GM21529 (cell line): Measurements from ENCODE around the gene KSR2.

ENCODE experiments used
- ATAC-seq: cut with Tn5 transposase; IDR thresholded peaks from one replicate; pipeline ENCODE4 v1.9.1; 2021; ENCODE audit not compliant: unreplicated experiment

Gene KSR2

GRCh38 chr12:117583677-117584225, 385.0 kb downstream of the KSR2 start:
- no peak for ATAC-seq

GRCh38 chr12:117583092-117583491, 385.7 kb downstream of the KSR2 start:
- ATAC-seq, result no peak

- no peak for ATAC-seq
These were observed 386.5 kb downstream of the KSR2 start for GRCh38 chr12:117582135-117582784.

- peak; percentile 55 for ATAC-seq
These were observed 388.1 kb downstream of the KSR2 start for GRCh38 chr12:117580718-117581062.

GRCh38 chr12:117580015-117580717, 388.6 kb downstream of the KSR2 start:
- no peak for ATAC-seq

- ATAC-seq, result no peak
These were observed 391.6 kb downstream of the KSR2 start for GRCh38 chr12:117577122-117577657.

- no peak for ATAC-seq
These were observed 392.7 kb downstream of the KSR2 start for GRCh38 chr12:117576053-117576452.

- no peak for ATAC-seq
These were observed 394.1 kb downstream of the KSR2 start for GRCh38 chr12:117574655-117575054.

- ATAC-seq, result no peak
These were observed 396.0 kb downstream of the KSR2 start for GRCh38 chr12:117572755-117573154.

- ATAC-seq, result no peak
These were observed 397.5 kb downstream of the KSR2 start for GRCh38 chr12:117571321-117571720.

GRCh38 chr12:117570608-117571007, 398.2 kb downstream of the KSR2 start:
- no peak for ATAC-seq

GRCh38 chr12:117567644-117568216, 401.1 kb downstream of the KSR2 start:
- peak; percentile 79 for ATAC-seq

- ATAC-seq, result no peak
These were observed 403.9 kb downstream of the KSR2 start for GRCh38 chr12:117564881-117565280.

GRCh38 chr12:117563706-117564105, 405.1 kb downstream of the KSR2 start:
- ATAC-seq, result no peak

- ATAC-seq, result no peak
These were observed 405.8 kb downstream of the KSR2 start for GRCh38 chr12:117563007-117563406.

GRCh38 chr12:117561990-117562389, 406.8 kb downstream of the KSR2 start:
- ATAC-seq, result no peak

- no peak for ATAC-seq
These were observed 408.8 kb downstream of the KSR2 start for GRCh38 chr12:117559978-117560377.

GRCh38 chr12:117555889-117556288, 412.9 kb downstream of the KSR2 start:
- no peak for ATAC-seq

- no peak for ATAC-seq
These were observed 415.8 kb downstream of the KSR2 start for GRCh38 chr12:117552971-117553370.

GRCh38 chr12:117551665-117552064, 417.1 kb downstream of the KSR2 start:
- no peak for ATAC-seq

- ATAC-seq, result no peak
These were observed 421.6 kb downstream of the KSR2 start for GRCh38 chr12:117547209-117547608.

GRCh38 chr12:117545216-117545615, 423.6 kb downstream of the KSR2 start:
- ATAC-seq, result no peak
